ENCODE data around the gene OR10T2. TPM values are rescaled to one million over a fixed set of nuclear protein-coding genes. Genes with fewer than 3 reads are reported as not detected.
"Not testable (repeated sequence)": the region's sequence is repeated elsewhere in the genome, so short reads cannot be mapped to it uniquely, and the experiment has no call there.

Gene OR10T2
- not detected in 2 replicates for total RNA-seq (2022)
- not detected for Bru-seq, nascent RNA
- BruChase-seq, experiment 1, labeled RNA remaining after a 2-hour chase = not detected
- not detected for BruChase-seq, experiment 2, labeled RNA remaining after a 6-hour chase
- long read RNA-seq = 0 reads

GRCh38 chr1:158398818-158399514 lies at the start of gene OR10T2:
OR10T2 (minus strand) TSS chr1:158399466; CDS start chr1:158399466, 0 bp downstream.
- CTCF ChIA-PET = no interaction called here
- no peak within 1 kb of the TSS for H3K4me3 Mint-ChIP-seq (ENCODE audit: unreplicated experiment)
- no peaks in the 10 kb centered on the region for H3K4me1 Mint-ChIP-seq (ENCODE audit: low read depth, unreplicated experiment)

GRCh38 chr1:158445376-158445775 lies 46.1 kb upstream of the OR10T2 start:
- POLR2A ChIA-PET = no interaction called here
- no peak for TF ChIP-seq CTCF (IDR thresholded peaks at IDR 0.05; ENCODE audit: insufficient read depth in 1 of 2, low read depth in 1 of 2, low read length in 1 of 2, severe bottlenecking in 1 of 2, unreplicated experiment in 1 of 2)
- CTCF ChIA-PET = no interaction called here
- no peaks in the 10 kb centered on the region for H3K27me3 ChIP-seq (replicated peaks; ENCODE audit: control insufficient read depth, insufficient read depth, low read length)
- no peak overlapping the region for H3K4me3 ChIP-seq (ENCODE audit: low read depth, low read length)
- H3K4me1 ChIP-seq = no peaks in the 10 kb centered on the region
- no peaks in the 10 kb centered on the region for H3K9me3 ChIP-seq
- H3K4me1 Mint-ChIP-seq (ENCODE audit: low read depth, unreplicated experiment) = no peaks in the 10 kb centered on the region
- BruUV-seq (replicated peaks) = no TSS peak
- H3K27me3 Mint-ChIP-seq (ENCODE audit: insufficient read depth, unreplicated experiment) = no peaks in the 10 kb centered on the region
- H3K9me3 Mint-ChIP-seq (ENCODE audit: unreplicated experiment) = no peaks in the 10 kb centered on the region
- DNase-seq = no peak
- H3K4me3 Mint-ChIP-seq (ENCODE audit: unreplicated experiment) = no peak overlapping the region
- no peaks in the 10 kb centered on the region for H3K36me3 ChIP-seq (ENCODE audit: control insufficient read depth, insufficient read depth, low read length)
- intact Hi-C loops (cut with micrococcal nuclease; ENCODE audit: unreplicated experiment) = no loop called here
- H3K27ac Mint-ChIP-seq (ENCODE audit: unreplicated experiment) = no peak overlapping the region
- H3K36me3 Mint-ChIP-seq (ENCODE audit: insufficient read depth, unreplicated experiment) = no peaks in the 10 kb centered on the region

More at GRCh38 chr1:158398818-158399514, at the start of gene OR10T2:
- H3K27ac Mint-ChIP-seq (ENCODE audit: unreplicated experiment) = no peak within 1 kb of the TSS
- no peaks in the 10 kb centered on the region for H3K36me3 ChIP-seq (ENCODE audit: control insufficient read depth, insufficient read depth, low read length)
- no peaks in the 10 kb centered on the region for H3K36me3 Mint-ChIP-seq (ENCODE audit: insufficient read depth, unreplicated experiment)
- no peaks in the 10 kb centered on the region for H3K9me3 Mint-ChIP-seq (ENCODE audit: unreplicated experiment)
- no peaks in the 10 kb centered on the region for H3K9me3 ChIP-seq
- peaks cover 3% of the 10 kb centered on the region for H3K27me3 Mint-ChIP-seq (ENCODE audit: insufficient read depth, unreplicated experiment)
- intact Hi-C loops (cut with micrococcal nuclease; ENCODE audit: unreplicated experiment) = no loop called here
- no peak for TF ChIP-seq CTCF (IDR thresholded peaks at IDR 0.05; ENCODE audit: insufficient read depth in 1 of 2, low read depth in 1 of 2, low read length in 1 of 2, severe bottlenecking in 1 of 2, unreplicated experiment in 1 of 2)
- POLR2A ChIA-PET = no interaction called here
- no peaks in the 10 kb centered on the region for H3K27me3 ChIP-seq (replicated peaks; ENCODE audit: control insufficient read depth, insufficient read depth, low read length)
- DNase-seq = no peak
- BruUV-seq (replicated peaks) = no TSS peak
- no peak within 1 kb of the TSS for H3K4me3 ChIP-seq (ENCODE audit: low read depth, low read length)
- H3K4me1 ChIP-seq = no peaks in the 10 kb centered on the region

GRCh38 chr1:158434741-158435140 lies 35.5 kb upstream of the OR10T2 start:
- Histone ChIP-seq H3K36me3 (ENCODE audit: control insufficient read depth, insufficient read depth, low read length) (no peaks in the 10 kb centered on the region), H3K27me3 (replicated peaks; ENCODE audit: control insufficient read depth, insufficient read depth, low read length) (no peaks in the 10 kb centered on the region), H3K4me3 (ENCODE audit: low read depth, low read length) (no peak overlapping the region), H3K4me1 (no peaks in the 10 kb centered on the region), H3K9me3 (no peaks in the 10 kb centered on the region)
- Mint-ChIP-seq H3K36me3 (ENCODE audit: insufficient read depth, unreplicated experiment) (no peaks in the 10 kb centered on the region), H3K27me3 (ENCODE audit: insufficient read depth, unreplicated experiment) (peaks cover 3% of the 10 kb centered on the region), H3K4me1 (ENCODE audit: low read depth, unreplicated experiment) (no peaks in the 10 kb centered on the region), H3K9me3 (ENCODE audit: unreplicated experiment) (no peaks in the 10 kb centered on the region), H3K4me3 (ENCODE audit: unreplicated experiment) (no peak overlapping the region), H3K27ac (ENCODE audit: unreplicated experiment) (no peak overlapping the region)
- BruUV-seq (replicated peaks) = no TSS peak
- intact Hi-C loops (cut with micrococcal nuclease; ENCODE audit: unreplicated experiment) = no loop called here
- CTCF ChIA-PET = no interaction called here
- no peak for TF ChIP-seq CTCF (IDR thresholded peaks at IDR 0.05; ENCODE audit: insufficient read depth in 1 of 2, low read depth in 1 of 2, low read length in 1 of 2, severe bottlenecking in 1 of 2, unreplicated experiment in 1 of 2)
- no peak for DNase-seq
- POLR2A ChIA-PET = no interaction called here

- BruUV-seq (replicated peaks); H3K4me1 Mint-ChIP-seq (ENCODE audit: low read depth, unreplicated experiment); CTCF ChIA-PET; POLR2A ChIA-PET; H3K4me3 Mint-ChIP-seq (ENCODE audit: unreplicated experiment); intact Hi-C loops (cut with micrococcal nuclease; ENCODE audit: unreplicated experiment); H3K36me3 Mint-ChIP-seq (ENCODE audit: insufficient read depth, unreplicated experiment); H3K9me3 Mint-ChIP-seq (ENCODE audit: unreplicated experiment); H3K27ac Mint-ChIP-seq (ENCODE audit: unreplicated experiment); H3K36me3 ChIP-seq (ENCODE audit: control insufficient read depth, insufficient read depth, low read length); H3K27me3 Mint-ChIP-seq (ENCODE audit: insufficient read depth, unreplicated experiment); H3K9me3 ChIP-seq; DNase-seq; H3K27me3 ChIP-seq (replicated peaks; ENCODE audit: control insufficient read depth, insufficient read depth, low read length); H3K4me1 ChIP-seq; H3K4me3 ChIP-seq (ENCODE audit: low read depth, low read length): not testable (repeated sequence)
These were observed 30.9 kb upstream of the OR10T2 start for GRCh38 chr1:158430163-158430562.

All from Caco-2 (cell line).